Liver (tissue), 9 donors: ENCODE data around the gene PCYOX1L. TPM values are rescaled to one million over a fixed set of nuclear protein-coding genes. Genes with fewer than 3 reads are reported as not detected.

ENCODE experiments used
- DNase-seq: peaks from one replicate; pipeline ENCODE4 v3.0.0-alpha.2; 2017; ENCODE audit warnings: low spot score
- H3K27ac ChIP-seq, 2 donors: one replicate each; pipeline ENCODE4 v1.7.0; 2013; ENCODE audit warnings: inconsistent platforms in 2 of 2, low read length in 2 of 2, control low read depth in 1 of 2, low read depth in 1 of 2, mild to moderate bottlenecking in 1 of 2
- H3K27me3 ChIP-seq, 4 donors: one replicate each; pipeline versions ENCODE4 v1.6.1 to v1.7.0; 2013; ENCODE audit warnings: low read length in 3 of 4, inconsistent platforms in 1 of 4, mild to moderate bottlenecking in 1 of 4, moderate library complexity in 1 of 4; ENCODE audit not compliant: control insufficient read depth in 4 of 4, insufficient read depth in 4 of 4
- H3K36me3 ChIP-seq, 4 donors: one replicate each; pipeline versions ENCODE4 v1.6.1 to v1.7.0; 2013; ENCODE audit warnings: low read length in 3 of 4, mild to moderate bottlenecking in 3 of 4, low read depth in 1 of 4, moderate library complexity in 1 of 4; ENCODE audit not compliant: control insufficient read depth in 4 of 4, insufficient read depth in 3 of 4
- H3K4me1 ChIP-seq, 4 donors: one replicate each; pipeline versions ENCODE4 v1.6.1 to v1.7.0; 2013; ENCODE audit warnings: low read length in 3 of 4, mild to moderate bottlenecking in 3 of 4, moderate library complexity in 1 of 4; ENCODE audit not compliant: control insufficient read depth in 4 of 4, insufficient read depth in 4 of 4
- H3K4me3 ChIP-seq, 3 donors: one replicate each; pipeline versions ENCODE4 v1.6.1 to v1.7.0; 2013; ENCODE audit warnings: low read length in 3 of 3, control low read depth in 1 of 3, low read depth in 1 of 3, mild to moderate bottlenecking in 1 of 3
- H3K9ac ChIP-seq, 2 donors: one replicate each; pipeline ENCODE4 v1.7.0; 2013; ENCODE audit warnings: low read length in 2 of 2, mild to moderate bottlenecking in 2 of 2, moderate library complexity in 2 of 2, control low read depth in 1 of 2, low read depth in 1 of 2
- H3K9me3 ChIP-seq, 4 donors: one replicate each; pipeline versions ENCODE4 v1.6.1 to v1.7.0; 2013; ENCODE audit warnings: low read length in 3 of 4; ENCODE audit not compliant: control insufficient read depth in 4 of 4
- CTCF ChIP-seq: fragments of 150-350 bp; IDR thresholded peaks from 2 replicates; pipeline ENCODE4 v1.5.1; 2017; ENCODE audit warnings: improper control_type of control experiment, low read depth, low read length; ENCODE audit not compliant: missing input control
- EGR1 ChIP-seq, 2 donors: IDR thresholded peaks; 2 replicates each; pipeline ENCODE4 v1.6.1; 2016 to 2018; ENCODE audit warnings: antibody characterized with exemption in 2 of 2, low read depth in 2 of 2
- FOXA1 ChIP-seq: IDR thresholded peaks from 2 replicates; pipeline ENCODE4 v1.6.1; 2016; ENCODE audit warnings: antibody characterized with exemption
- GABPA ChIP-seq, 2 donors: IDR thresholded peaks in 1 of 2; conservative IDR thresholded peaks in 1 of 2; 2 replicates each; pipeline ENCODE4 v1.6.1; 2016; ENCODE audit warnings: antibody characterized with exemption in 2 of 2, mild to moderate bottlenecking in 1 of 2, moderate library complexity in 1 of 2
- HNF4A ChIP-seq, 2 donors: conservative IDR thresholded peaks; 2 replicates each; pipeline ENCODE4 v1.6.1; 2016; ENCODE audit warnings: antibody characterized with exemption in 2 of 2, mild to moderate bottlenecking in 2 of 2
- HNF4G ChIP-seq: IDR thresholded peaks from 2 replicates; pipeline ENCODE4 v1.6.1; 2016; ENCODE audit warnings: antibody characterized with exemption
- JUND ChIP-seq, 2 donors: IDR thresholded peaks; 2 replicates each; pipeline ENCODE4 v1.6.1; 2016; ENCODE audit warnings: antibody characterized with exemption in 2 of 2
- NR2F2 ChIP-seq: IDR thresholded peaks from 2 replicates; pipeline ENCODE4 v1.6.1; 2016; ENCODE audit warnings: antibody characterized with exemption
- RAD21 ChIP-seq, 2 donors: IDR thresholded peaks; 2 replicates each; pipeline ENCODE4 v1.6.1; 2016; ENCODE audit warnings: antibody characterized with exemption in 2 of 2, mild to moderate bottlenecking in 2 of 2
- RXRA ChIP-seq, 2 donors: IDR thresholded peaks; 2 replicates each; pipeline ENCODE4 v1.6.1; 2017 to 2018; ENCODE audit warnings: antibody characterized with exemption in 2 of 2, mild to moderate bottlenecking in 1 of 2
- SP1 ChIP-seq: IDR thresholded peaks from 2 replicates; pipeline ENCODE4 v1.6.1; 2018; ENCODE audit warnings: antibody characterized with exemption, mild to moderate bottlenecking
- TAF1 ChIP-seq: conservative IDR thresholded peaks from 2 replicates; pipeline ENCODE4 v1.6.1; 2016; ENCODE audit warnings: antibody characterized with exemption, mild to moderate bottlenecking
- YY1 ChIP-seq: IDR thresholded peaks from 2 replicates; pipeline ENCODE4 v1.6.1; 2016; ENCODE audit warnings: antibody characterized with exemption, mild to moderate bottlenecking
- WGBS: extraction: QIAGEN DNeasy Blood & Tissue Kit; methylation state at CpG from one replicate; pipeline ENCODE4 v1.1.7; 2013; 5-methylcytosine and 5-hydroxymethylcytosine counted together
- polyA plus RNA-seq, 2 donors: library from polyadenylated mRNA; stranded (reverse) in 1 of 2; unstranded in 1 of 2; fragments of 200-250 nt in 1 of 2; fragments of >200 nt in 1 of 2; fragmentation: Nextera tagmentation in 1 of 2; extraction: Ambion mirVana in 1 of 2; gene quantifications; one replicate each; pipeline versions ENCODE4 v1.2.1 to v1.2.3, GENCODE V29; 2013 to 2015
- total RNA-seq, 2 donors: library from RNA; depleted of rRNA; stranded (reverse); fragments of >200 nt; gene quantifications; one replicate each; pipeline ENCODE4 v1.2.3, GENCODE V29; 2014
- TF ChIP-seq, protein P1 (sequence below): IDR thresholded peaks from 2 replicates; pipeline ENCODE4 v1.6.1; 2016; ENCODE audit warnings: antibody characterized with exemption
- TF ChIP-seq, protein P2 (sequence below): IDR thresholded peaks from 2 replicates; pipeline ENCODE4 v1.6.1; 2016; ENCODE audit warnings: antibody characterized with exemption
- TF ChIP-seq, protein P3 (sequence below): IDR thresholded peaks from 2 replicates; pipeline ENCODE4 v1.6.1; 2016; ENCODE audit warnings: antibody characterized with exemption
- TF ChIP-seq, protein P4 (sequence below): IDR thresholded peaks from 2 replicates; pipeline ENCODE4 v1.6.1; 2016; ENCODE audit warnings: antibody characterized with exemption, mild to moderate bottlenecking
- donor health status: healthy.
- donor health status: healthy.
- donor health status: healthy.
- donor health status: healthy.
- donor health status: healthy.

Gene PCYOX1L
- total and polyA plus RNA-seq, 4 donors = 0.47 to 4.4 (median 1.1) TPM

DNA sequence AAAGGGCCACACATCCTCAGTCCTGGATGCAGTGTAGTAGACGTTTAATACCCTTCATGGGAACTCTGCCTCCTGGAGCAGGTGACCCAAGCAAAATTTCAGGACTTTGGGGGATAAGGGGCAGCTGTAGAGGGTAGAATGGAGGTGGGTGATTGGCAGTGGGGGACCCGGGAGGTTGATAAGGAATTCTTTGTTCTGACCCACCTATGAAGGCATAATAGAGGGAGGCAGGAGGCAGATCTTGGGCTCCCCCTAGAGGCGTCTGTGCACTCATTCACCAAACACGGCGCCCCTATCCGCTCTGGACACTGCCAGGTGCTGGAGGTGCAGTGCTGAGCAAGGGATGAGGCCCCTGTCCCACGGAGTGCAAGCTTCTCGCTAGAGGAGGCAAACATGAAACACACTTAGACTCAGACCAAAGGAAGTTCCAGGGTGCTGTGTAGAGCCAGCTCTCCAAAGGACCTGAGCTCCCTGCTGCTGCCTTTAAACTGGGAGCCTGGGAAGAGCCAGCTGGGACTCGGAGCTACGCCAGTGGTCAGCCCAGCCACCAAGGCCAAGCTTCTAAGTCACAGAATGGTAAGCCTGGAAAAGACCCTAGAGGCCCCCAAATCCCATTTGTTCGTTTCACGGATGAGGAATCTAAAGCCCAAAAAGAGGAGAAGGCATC is 13.6 kb downstream of the PCYOX1L start:
- peak; percentile 73 to 79 for TF ChIP-seq RAD21 (IDR thresholded peaks at IDR 0.05)
- TF ChIP-seq, protein P1, sequence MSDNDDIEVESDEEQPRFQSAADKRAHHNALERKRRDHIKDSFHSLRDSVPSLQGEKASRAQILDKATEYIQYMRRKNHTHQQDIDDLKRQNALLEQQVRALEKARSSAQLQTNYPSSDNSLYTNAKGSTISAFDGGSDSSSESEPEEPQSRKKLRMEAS = no peak
- TF ChIP-seq CTCF = peak; percentile 67
- no peak overlapping the region for H3K4me3 ChIP-seq
- no peak overlapping the region for H3K9ac ChIP-seq
- no peaks in the 10 kb centered on the region for H3K9me3 ChIP-seq
- no peak overlapping the region for H3K27ac ChIP-seq
- WGBS = 39% methylated on average over 12 of the region's 12 CpGs
- DNase-seq = peak; percentile 73
- no peaks in the 10 kb centered on the region for H3K36me3 ChIP-seq
- no peaks in the 10 kb centered on the region for H3K27me3 ChIP-seq
- H3K4me1 ChIP-seq = no peaks in the 10 kb centered on the region

DNA sequence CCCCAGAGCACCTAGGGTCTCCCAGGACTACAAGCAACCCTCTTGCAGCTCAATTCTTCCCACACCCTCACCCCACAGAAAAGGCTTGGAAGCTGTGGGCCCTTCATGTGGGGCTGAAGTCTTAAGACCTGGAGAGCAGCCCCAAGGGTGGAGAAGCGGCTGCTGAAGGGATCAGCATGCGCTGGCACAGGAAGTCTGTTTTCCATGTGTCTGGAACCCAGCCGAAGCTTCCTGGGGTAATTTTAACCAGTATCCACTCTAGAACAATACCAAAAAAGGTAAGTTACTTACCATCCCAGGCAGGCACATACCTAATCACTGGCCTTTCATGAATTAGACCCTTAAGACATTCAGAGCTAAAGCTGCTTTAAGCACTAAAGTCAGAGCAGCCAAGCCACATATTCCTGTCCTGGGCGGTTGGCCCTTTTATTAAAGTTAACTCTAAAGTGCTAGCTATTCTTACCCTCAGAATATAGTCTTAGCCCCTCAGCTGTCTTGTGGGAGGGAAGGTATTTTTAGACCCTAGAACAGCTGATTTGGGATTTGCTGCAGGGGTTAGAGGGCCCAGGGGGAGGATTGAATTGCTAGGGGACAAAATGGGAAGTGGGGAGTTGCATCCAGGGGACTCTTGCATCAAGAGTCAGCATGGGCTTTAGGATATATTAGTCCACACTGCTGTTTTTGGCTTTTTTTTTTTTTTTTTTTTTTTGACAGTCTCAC is 14.4 kb downstream of the PCYOX1L start:
- H3K27ac ChIP-seq = no peak overlapping the region

More for the DNA sequence above, 14.4 kb downstream of the PCYOX1L start:
- Histone ChIP-seq H3K4me3 (no peak overlapping the region), H3K4me1 (no peaks in the 10 kb centered on the region), H3K36me3 (no peaks in the 10 kb centered on the region), H3K27me3 (no peaks in the 10 kb centered on the region), H3K9me3 (no peaks in the 10 kb centered on the region), H3K9ac (no peak overlapping the region)
- DNase-seq = no peak
- no peak for TF ChIP-seq CTCF
- TF ChIP-seq SP1 = no peak
- no peak for TF ChIP-seq TAF1
- TF ChIP-seq, protein P2, sequence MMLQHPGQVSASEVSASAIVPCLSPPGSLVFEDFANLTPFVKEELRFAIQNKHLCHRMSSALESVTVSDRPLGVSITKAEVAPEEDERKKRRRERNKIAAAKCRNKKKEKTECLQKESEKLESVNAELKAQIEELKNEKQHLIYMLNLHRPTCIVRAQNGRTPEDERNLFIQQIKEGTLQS = no peak
- no peak for TF ChIP-seq JUND (IDR thresholded peaks at IDR 0.05)
- TF ChIP-seq, protein P3, sequence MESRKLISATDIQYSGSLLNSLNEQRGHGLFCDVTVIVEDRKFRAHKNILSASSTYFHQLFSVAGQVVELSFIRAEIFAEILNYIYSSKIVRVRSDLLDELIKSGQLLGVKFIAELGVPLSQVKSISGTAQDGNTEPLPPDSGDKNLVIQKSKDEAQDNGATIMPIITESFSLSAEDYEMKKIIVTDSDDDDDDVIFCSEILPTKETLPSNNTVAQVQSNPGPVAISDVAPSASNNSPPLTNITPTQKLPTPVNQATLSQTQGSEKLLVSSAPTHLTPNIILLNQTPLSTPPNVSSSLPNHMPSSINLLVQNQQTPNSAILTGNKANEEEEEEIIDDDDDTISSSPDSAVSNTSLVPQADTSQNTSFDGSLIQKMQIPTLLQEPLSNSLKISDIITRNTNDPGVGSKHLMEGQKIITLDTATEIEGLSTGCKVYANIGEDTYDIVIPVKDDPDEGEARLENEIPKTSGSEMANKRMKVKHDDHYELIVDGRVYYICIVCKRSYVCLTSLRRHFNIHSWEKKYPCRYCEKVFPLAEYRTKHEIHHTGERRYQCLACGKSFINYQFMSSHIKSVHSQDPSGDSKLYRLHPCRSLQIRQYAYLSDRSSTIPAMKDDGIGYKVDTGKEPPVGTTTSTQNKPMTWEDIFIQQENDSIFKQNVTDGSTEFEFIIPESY = no peak
- TF ChIP-seq FOXA1 = no peak
- TF ChIP-seq, protein P4, sequence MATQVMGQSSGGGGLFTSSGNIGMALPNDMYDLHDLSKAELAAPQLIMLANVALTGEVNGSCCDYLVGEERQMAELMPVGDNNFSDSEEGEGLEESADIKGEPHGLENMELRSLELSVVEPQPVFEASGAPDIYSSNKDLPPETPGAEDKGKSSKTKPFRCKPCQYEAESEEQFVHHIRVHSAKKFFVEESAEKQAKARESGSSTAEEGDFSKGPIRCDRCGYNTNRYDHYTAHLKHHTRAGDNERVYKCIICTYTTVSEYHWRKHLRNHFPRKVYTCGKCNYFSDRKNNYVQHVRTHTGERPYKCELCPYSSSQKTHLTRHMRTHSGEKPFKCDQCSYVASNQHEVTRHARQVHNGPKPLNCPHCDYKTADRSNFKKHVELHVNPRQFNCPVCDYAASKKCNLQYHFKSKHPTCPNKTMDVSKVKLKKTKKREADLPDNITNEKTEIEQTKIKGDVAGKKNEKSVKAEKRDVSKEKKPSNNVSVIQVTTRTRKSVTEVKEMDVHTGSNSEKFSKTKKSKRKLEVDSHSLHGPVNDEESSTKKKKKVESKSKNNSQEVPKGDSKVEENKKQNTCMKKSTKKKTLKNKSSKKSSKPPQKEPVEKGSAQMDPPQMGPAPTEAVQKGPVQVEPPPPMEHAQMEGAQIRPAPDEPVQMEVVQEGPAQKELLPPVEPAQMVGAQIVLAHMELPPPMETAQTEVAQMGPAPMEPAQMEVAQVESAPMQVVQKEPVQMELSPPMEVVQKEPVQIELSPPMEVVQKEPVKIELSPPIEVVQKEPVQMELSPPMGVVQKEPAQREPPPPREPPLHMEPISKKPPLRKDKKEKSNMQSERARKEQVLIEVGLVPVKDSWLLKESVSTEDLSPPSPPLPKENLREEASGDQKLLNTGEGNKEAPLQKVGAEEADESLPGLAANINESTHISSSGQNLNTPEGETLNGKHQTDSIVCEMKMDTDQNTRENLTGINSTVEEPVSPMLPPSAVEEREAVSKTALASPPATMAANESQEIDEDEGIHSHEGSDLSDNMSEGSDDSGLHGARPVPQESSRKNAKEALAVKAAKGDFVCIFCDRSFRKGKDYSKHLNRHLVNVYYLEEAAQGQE = no peak
- TF ChIP-seq GABPA (IDR thresholded peaks at IDR 0.05 in 1 of 2, conservative IDR thresholded peaks at IDR 0.05 in 1 of 2) = no peak
- no peak for TF ChIP-seq EGR1 (IDR thresholded peaks at IDR 0.05; ENCODE audit: low read depth in 2 of 2)
- TF ChIP-seq NR2F2 = no peak
- TF ChIP-seq RXRA (IDR thresholded peaks at IDR 0.05) = no peak
- TF ChIP-seq, protein P1 = no peak
- TF ChIP-seq RAD21 (IDR thresholded peaks at IDR 0.05) = no peak
- TF ChIP-seq HNF4G = no peak
- no peak for TF ChIP-seq HNF4A (conservative IDR thresholded peaks at IDR 0.05)
- TF ChIP-seq YY1 = no peak
- 79% methylated on average over 4 of the region's 4 CpGs for WGBS
